GM12891 (cell line): Measurements from ENCODE around the gene CENPN.

ENCODE experiments used
- DNase-seq: peaks from one replicate; pipeline ENCODE4 v3.0.0; 2011; ENCODE audit warnings: low spot score; ENCODE audit not compliant: insufficient read length
- FAIRE-seq: peaks from 2 replicates; lab custom pipeline; 2011; peaks lifted over from hg19 to GRCh38; lab: Jason Lieb, UNC
- PAX5 ChIP-seq: IDR thresholded peaks from 2 replicates; pipeline ENCODE4 v1.6.1; 2011; ENCODE audit warnings: low read length, moderate library complexity, mild to moderate bottlenecking; ENCODE audit not compliant: insufficient read depth, severe bottlenecking
- POLR2A ChIP-seq: IDR thresholded peaks from 2 replicates; pipeline ENCODE4 v1.6.1; 2011; ENCODE audit warnings: low read depth, low read length, control low read depth
- POLR2AphosphoS5 ChIP-seq: IDR thresholded peaks from 2 replicates; pipeline ENCODE4 v1.6.1; 2011; ENCODE audit warnings: low read depth, low read length, control low read depth
- POU2F2 ChIP-seq: IDR thresholded peaks from 2 replicates; pipeline ENCODE4 v1.6.1; 2011; ENCODE audit warnings: low read depth, mild to moderate bottlenecking, control low read depth, low read length, moderate library complexity
- SPI1 ChIP-seq: IDR thresholded peaks from 2 replicates; pipeline ENCODE4 v1.6.1; 2011; ENCODE audit warnings: low read depth, low read length, control low read depth
- TAF1 ChIP-seq: IDR thresholded peaks from 2 replicates; pipeline ENCODE4 v1.6.1; 2011; ENCODE audit warnings: low read depth, low read length, control low read depth

The CENPN gene

GRCh38 chr16:80990577-80990976, 16.4 kb upstream of the CENPN start:
- FAIRE-seq (no peak), DNase-seq (no peak)
- no peak for TF ChIP-seq PAX5
- no peak for TF ChIP-seq TAF1
- TF ChIP-seq SPI1 = no peak
- no peak for TF ChIP-seq POU2F2
- TF ChIP-seq POLR2AphosphoS5 = no peak
- no peak for TF ChIP-seq POLR2A

DNA sequence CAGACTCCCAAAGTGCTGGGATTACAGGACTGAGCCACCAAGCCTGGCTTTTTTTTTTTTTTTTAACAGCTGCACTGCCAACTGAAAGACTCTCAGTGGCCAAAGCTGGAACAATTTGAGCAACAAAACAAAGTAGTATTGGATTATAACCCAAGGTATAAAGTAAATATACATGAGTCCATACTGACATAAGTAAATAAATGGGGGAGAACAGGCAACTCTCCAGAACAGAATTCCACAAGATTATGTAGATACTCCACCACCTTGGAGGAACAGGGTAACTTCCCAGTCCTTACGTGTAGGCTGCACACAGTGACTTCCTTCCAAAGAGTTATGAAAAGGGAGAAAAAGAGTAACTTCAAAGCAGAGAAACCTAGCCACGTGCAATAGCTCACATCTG, 16.0 kb upstream of the CENPN start:
- TF ChIP-seq PAX5 = no peak
- TF ChIP-seq POLR2A = no peak
- no peak for TF ChIP-seq POLR2AphosphoS5
- no peak for TF ChIP-seq SPI1
- no peak for TF ChIP-seq TAF1
- TF ChIP-seq POU2F2 = no peak
- DNase-seq (no peak), FAIRE-seq (no peak)

DNA sequence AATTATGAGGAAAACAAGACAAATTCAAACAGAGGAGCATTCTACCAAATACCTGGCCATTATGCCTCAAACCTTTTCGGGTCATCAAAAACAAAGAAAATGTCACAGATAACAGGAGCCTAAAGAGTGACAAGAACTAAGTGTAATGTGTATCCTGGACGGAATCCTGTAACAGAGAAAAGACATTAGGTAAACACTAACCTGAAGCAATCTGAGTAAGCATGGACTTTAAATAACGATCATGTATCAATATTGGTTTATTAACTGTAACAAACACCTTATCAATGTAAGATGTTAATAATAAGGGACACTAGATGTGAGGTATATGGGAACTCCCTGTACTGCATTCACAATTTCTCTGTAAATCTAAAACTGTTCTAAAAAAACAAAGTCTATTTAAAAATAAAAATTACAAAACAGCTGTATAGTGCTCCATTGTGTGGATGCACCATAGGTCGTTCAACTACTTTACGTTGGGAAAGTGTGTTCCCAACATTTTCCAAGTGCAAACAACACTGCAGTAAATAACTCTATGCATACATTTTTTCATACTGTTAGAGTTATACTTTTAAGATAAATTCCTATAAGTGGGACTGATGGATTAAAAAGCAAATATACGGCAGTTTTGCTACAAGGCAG, 15.1 kb upstream of the CENPN start:
- no peak for TF ChIP-seq SPI1
- no peak for TF ChIP-seq POLR2A
- no peak for TF ChIP-seq PAX5
- no peak for TF ChIP-seq POLR2AphosphoS5
- TF ChIP-seq POU2F2 = no peak
- no peak for TF ChIP-seq TAF1
- DNase-seq = no peak
- FAIRE-seq = no peak

- DNase-seq (no peak), FAIRE-seq (no peak)
- TF ChIP-seq POU2F2 = no peak
- TF ChIP-seq TAF1 = no peak
- no peak for TF ChIP-seq SPI1
- no peak for TF ChIP-seq POLR2A
- no peak for TF ChIP-seq PAX5
- TF ChIP-seq POLR2AphosphoS5 = no peak
Observed at GRCh38 chr16:80992676-80993293, 14.2 kb upstream of the CENPN start.

GRCh38 chr16:80993307-80993706, 13.7 kb upstream of the CENPN start:
- FAIRE-seq (no peak), DNase-seq (no peak)
- TF ChIP-seq POLR2A (no peak), POLR2AphosphoS5 (no peak), PAX5 (no peak), SPI1 (no peak), POU2F2 (no peak), TAF1 (no peak)

DNA sequence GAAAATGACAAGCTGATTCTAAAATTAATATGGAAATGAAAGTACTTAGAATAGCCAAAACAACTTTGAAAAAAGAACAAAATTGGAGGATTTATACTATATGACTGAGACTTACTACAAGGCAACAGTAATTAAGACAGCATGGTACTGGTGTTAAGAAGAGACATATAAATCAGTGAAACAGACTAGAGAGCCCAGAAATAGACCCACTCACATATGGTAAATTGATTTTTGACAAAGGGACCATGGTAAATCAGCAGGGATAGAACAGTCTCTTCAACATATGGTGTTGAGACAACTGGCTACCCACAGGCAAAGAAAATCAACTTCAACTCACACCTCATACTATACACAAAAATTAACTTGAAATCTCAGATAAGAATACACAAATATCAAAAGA, 13.2 kb upstream of the CENPN start:
- no peak for FAIRE-seq
- no peak for DNase-seq
- TF ChIP-seq TAF1 (no peak), POU2F2 (no peak), POLR2AphosphoS5 (no peak), SPI1 (no peak), PAX5 (no peak), POLR2A (no peak)

DNA sequence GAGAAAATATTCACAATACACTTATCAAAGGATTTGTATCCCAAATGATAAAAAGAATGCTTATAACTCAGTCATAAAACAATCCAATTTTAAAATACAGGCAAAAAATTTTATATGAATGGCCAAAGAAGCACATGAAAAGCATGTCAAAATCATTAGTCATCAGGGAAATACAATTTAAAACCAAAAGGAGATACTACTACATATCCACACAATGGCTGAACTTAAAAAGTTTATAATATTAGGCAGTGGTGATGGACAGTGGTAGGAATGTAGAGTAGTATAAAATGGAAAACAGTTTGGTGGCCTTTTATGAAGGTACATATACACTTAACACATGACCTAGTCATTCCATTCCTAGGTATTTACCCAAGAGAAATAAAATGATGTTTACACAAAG, 12.6 kb upstream of the CENPN start:
- DNase-seq (no peak), FAIRE-seq (no peak)
- no peak for TF ChIP-seq POLR2A
- TF ChIP-seq TAF1 = no peak
- TF ChIP-seq POU2F2 = no peak
- no peak for TF ChIP-seq POLR2AphosphoS5
- TF ChIP-seq SPI1 = no peak
- no peak for TF ChIP-seq PAX5

DNA sequence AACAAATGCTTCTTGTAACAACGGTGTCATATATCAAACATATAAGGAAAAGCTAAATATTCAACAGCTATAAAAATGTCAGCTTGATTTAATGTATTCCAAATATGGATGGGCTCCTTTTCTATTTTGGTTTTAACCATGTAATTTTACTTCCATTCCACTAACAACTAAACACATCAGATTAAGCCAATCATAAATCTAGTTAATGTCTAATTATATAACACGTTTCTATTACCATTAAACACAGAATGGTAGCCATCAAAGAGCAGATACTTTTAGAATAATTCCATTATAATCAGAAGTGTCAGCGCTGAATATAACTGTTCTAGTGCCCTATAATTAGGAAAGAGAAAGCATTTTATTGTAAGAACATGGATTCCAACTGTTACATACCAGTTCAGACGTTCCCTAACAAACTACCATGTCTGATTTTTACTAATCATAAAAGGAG, 10.3 kb upstream of the CENPN start:
- DNase-seq (no peak), FAIRE-seq (no peak)
- TF ChIP-seq POLR2A (no peak), PAX5 (no peak)

GRCh38 chr16:80997139-80997798, 9.7 kb upstream of the CENPN start:
- DNase-seq (no peak), FAIRE-seq (no peak)
- no peak for TF ChIP-seq PAX5
- TF ChIP-seq POU2F2 = 0 out of 2 replicates have a peak, but pooled peaks have one; percentile 33

DNA sequence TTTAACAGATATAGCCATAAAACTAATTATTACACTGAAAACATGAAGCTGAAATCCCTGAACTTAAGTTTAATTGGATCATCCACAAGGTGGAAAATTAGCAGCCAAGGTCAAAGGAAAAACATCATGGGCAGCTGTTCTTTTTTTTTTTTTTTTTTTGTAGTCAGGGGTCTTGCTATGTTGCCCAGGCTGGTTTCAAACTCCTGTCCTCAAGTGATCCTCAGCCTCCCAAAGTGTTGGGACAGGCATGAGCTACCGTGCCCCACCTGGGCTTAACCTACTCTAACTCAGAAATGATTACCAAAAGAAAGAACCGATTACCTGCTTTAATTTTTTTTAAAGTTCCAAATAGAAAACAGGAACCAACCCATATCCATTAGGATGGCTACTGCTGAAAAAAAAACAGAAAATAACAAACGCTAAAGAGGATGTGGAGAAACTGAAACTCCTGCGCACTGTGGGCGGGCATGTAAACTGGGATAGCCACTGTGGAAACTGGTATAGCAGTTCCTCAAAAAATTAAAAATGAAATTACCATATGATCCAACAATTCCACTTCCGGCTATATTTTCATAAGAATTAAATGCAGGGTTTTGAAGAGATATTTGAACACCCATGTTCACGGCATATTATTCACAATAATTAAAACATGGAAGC, 8.9 kb upstream of the CENPN start:
- FAIRE-seq (no peak), DNase-seq (no peak)
- TF ChIP-seq SPI1 = no peak
- no peak for TF ChIP-seq POLR2AphosphoS5
- TF ChIP-seq POU2F2 = no peak
- TF ChIP-seq POLR2A = no peak
- TF ChIP-seq TAF1 = no peak
- no peak for TF ChIP-seq PAX5
